ENCODE data around the gene SMCHD1. TPM values are rescaled to one million over a fixed set of nuclear protein-coding genes. Genes with fewer than 3 reads are reported as not detected.

Gene SMCHD1
- total RNA-seq, 1 donor from 2014 or later: 34.4 TPM

DNA sequence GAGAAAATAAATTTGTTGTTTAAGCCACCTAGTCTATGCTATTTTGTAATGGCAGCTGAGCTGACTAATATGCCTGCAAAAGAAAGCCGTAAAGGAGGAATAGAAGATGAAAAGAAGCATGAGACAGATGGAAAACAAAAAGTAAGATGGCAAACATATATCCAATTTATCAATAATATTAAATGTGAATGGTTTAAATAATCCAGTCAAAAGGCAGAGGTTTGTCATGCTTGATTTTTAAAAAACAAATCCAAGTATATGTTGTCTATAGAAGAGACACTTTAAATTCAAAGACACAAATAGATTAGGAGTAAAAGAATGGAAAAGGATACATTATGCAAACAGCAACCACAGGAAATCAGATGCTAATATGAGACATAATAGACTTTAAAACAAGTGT is 155.9 kb downstream of the SMCHD1 start:
- no peak for DNase-seq
- Mint-ChIP-seq H3K27me3 (ENCODE audit: unreplicated experiment) (no peaks in the 10 kb centered on the region), H3K36me3 (ENCODE audit: unreplicated experiment) (peaks cover 15% of the 10 kb centered on the region), H3K4me3 (ENCODE audit: unreplicated experiment) (no peak overlapping the region), H3K9me3 (ENCODE audit: unreplicated experiment) (peaks cover 3% of the 10 kb centered on the region), H3K27ac (ENCODE audit: unreplicated experiment) (no peak overlapping the region), H3K4me1 (ENCODE audit: low read depth, unreplicated experiment) (no peaks in the 10 kb centered on the region)
- TF ChIP-seq, protein P1, sequence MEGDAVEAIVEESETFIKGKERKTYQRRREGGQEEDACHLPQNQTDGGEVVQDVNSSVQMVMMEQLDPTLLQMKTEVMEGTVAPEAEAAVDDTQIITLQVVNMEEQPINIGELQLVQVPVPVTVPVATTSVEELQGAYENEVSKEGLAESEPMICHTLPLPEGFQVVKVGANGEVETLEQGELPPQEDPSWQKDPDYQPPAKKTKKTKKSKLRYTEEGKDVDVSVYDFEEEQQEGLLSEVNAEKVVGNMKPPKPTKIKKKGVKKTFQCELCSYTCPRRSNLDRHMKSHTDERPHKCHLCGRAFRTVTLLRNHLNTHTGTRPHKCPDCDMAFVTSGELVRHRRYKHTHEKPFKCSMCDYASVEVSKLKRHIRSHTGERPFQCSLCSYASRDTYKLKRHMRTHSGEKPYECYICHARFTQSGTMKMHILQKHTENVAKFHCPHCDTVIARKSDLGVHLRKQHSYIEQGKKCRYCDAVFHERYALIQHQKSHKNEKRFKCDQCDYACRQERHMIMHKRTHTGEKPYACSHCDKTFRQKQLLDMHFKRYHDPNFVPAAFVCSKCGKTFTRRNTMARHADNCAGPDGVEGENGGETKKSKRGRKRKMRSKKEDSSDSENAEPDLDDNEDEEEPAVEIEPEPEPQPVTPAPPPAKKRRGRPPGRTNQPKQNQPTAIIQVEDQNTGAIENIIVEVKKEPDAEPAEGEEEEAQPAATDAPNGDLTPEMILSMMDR (IDR thresholded peaks at IDR 0.05; ENCODE audit: partially characterized antibody, unreplicated experiment): no peak

DNA sequence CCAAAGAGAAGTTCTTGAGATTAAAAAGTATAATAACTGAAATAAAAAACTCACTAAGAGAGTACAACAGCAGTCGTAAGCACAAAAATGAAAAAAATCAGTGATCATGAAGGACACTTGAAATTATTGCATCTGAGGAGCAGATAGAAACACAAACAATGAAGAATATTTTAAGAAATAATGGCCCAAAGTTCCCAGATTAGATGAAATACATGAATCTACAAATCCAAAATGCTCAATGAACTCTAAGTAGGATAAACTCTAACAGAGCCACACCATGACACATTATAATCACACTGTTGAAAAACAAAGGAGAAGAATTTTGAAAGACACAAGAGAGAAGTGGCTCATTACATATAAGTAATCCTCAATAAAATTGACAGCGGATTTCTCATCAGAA is 159.4 kb downstream of the SMCHD1 start:
- peaks cover 3% of the 10 kb centered on the region for H3K9me3 Mint-ChIP-seq (ENCODE audit: unreplicated experiment)
- peaks cover 11% of the 10 kb centered on the region for H3K36me3 Mint-ChIP-seq (ENCODE audit: unreplicated experiment)

DNA sequence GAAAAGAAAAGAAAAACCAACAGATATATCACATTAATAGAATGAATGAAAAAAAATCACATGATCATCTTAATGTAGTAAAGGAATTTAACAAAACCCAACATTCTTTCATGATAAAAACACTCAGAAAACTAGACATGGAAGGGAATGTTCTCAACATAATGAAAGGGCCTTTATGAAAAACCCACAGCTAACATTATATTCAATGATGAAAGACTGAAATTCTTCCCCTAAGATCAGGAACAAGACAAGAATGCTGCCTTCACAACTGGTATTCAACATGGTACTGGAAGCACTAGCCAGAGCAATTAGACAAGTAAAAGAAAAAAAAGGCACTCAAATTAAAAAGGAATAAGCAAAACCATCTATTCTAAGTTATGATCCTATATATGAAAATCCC is 162.8 kb downstream of the SMCHD1 start:
- no peaks in the 10 kb centered on the region for H3K27me3 Mint-ChIP-seq (ENCODE audit: unreplicated experiment)
- H3K4me3 Mint-ChIP-seq (ENCODE audit: unreplicated experiment): no peak overlapping the region
- H3K27ac Mint-ChIP-seq (ENCODE audit: unreplicated experiment): no peak overlapping the region
- H3K9me3 Mint-ChIP-seq (ENCODE audit: unreplicated experiment): no peaks in the 10 kb centered on the region
- no peaks in the 10 kb centered on the region for H3K4me1 Mint-ChIP-seq (ENCODE audit: low read depth, unreplicated experiment)
- TF ChIP-seq, protein P1 (IDR thresholded peaks at IDR 0.05; ENCODE audit: partially characterized antibody, unreplicated experiment): no peak
- peaks cover 4% of the 10 kb centered on the region for H3K36me3 Mint-ChIP-seq (ENCODE audit: unreplicated experiment)
- DNase-seq: no peak

More for the DNA sequence above, 159.4 kb downstream of the SMCHD1 start:
- no peak for DNase-seq
- no peak overlapping the region for H3K4me3 Mint-ChIP-seq (ENCODE audit: unreplicated experiment)
- no peaks in the 10 kb centered on the region for H3K4me1 Mint-ChIP-seq (ENCODE audit: low read depth, unreplicated experiment)
- no peaks in the 10 kb centered on the region for H3K27me3 Mint-ChIP-seq (ENCODE audit: unreplicated experiment)
- H3K27ac Mint-ChIP-seq (ENCODE audit: unreplicated experiment): no peak overlapping the region
- TF ChIP-seq, protein P1 (IDR thresholded peaks at IDR 0.05; ENCODE audit: partially characterized antibody, unreplicated experiment): no peak

DNA sequence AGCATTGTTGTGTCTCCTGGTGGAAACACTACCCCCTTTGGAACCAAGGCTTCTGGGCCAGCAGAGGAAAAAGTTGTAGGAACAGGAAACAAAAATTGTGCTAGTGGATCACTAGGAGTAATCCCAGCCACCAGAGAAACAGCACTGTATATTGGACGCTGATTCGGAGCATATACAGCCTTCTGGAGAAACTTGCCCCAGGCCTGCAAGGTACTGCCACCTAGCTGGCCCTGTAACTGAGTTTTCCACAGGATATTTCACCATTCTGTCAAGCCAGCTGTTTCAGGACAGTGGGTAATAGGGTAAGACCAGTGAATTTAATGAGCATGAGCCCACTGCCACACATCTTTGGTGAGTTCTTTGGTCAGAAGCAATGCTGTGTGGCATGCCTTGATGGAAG is 166.2 kb downstream of the SMCHD1 start:
- TF ChIP-seq, protein P1 (IDR thresholded peaks at IDR 0.05; ENCODE audit: partially characterized antibody, unreplicated experiment): no peak
- no peaks in the 10 kb centered on the region for H3K27me3 Mint-ChIP-seq (ENCODE audit: unreplicated experiment)
- no peaks in the 10 kb centered on the region for H3K9me3 Mint-ChIP-seq (ENCODE audit: unreplicated experiment)
- no peak overlapping the region for H3K27ac Mint-ChIP-seq (ENCODE audit: unreplicated experiment)
- H3K4me3 Mint-ChIP-seq (ENCODE audit: unreplicated experiment): no peak overlapping the region
- DNase-seq: no peak
- H3K36me3 Mint-ChIP-seq (ENCODE audit: unreplicated experiment): no peaks in the 10 kb centered on the region
- no peaks in the 10 kb centered on the region for H3K4me1 Mint-ChIP-seq (ENCODE audit: low read depth, unreplicated experiment)

DNA sequence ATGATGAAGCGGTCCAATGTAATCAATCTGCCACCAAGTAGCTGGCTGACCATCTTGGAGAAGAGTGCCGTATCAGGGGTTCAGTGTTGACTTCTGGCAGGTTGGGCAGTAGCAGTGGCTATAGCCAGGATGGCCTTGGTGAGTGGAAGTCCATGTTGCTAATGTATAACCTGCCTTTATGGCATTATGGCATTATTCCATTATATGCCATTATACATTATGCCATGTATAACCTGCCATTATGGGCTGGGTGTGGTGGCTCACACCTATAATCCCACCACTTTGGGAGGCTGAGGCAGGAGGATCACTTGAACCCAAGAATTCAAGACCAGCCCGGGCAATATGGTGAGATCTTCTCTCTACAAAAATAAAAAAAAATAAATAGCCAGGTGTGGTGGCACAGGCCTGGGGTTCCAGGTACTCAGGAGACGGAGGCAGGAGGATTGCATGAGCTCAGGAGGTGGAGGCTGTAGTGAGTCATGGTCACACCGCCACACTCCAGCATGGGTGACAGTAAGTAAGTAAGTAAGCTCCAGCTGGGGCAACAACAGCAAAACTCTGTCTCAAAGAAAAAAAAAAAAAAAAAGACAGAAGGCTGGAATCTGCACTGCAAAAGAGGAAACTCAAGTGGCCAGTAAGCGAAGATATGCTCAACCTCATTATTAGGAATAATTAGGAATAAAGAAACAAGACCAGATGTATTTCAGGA is 166.8 kb downstream of the SMCHD1 start:
- Mint-ChIP-seq H3K4me1 (ENCODE audit: low read depth, unreplicated experiment) (no peaks in the 10 kb centered on the region), H3K36me3 (ENCODE audit: unreplicated experiment) (no peaks in the 10 kb centered on the region)

More for the DNA sequence above, 166.8 kb downstream of the SMCHD1 start:
- TF ChIP-seq, protein P1 (IDR thresholded peaks at IDR 0.05; ENCODE audit: partially characterized antibody, unreplicated experiment): no peak
- Mint-ChIP-seq H3K4me3 (ENCODE audit: unreplicated experiment) (no peak overlapping the region), H3K9me3 (ENCODE audit: unreplicated experiment) (no peaks in the 10 kb centered on the region), H3K27ac (ENCODE audit: unreplicated experiment) (no peak overlapping the region), H3K27me3 (ENCODE audit: unreplicated experiment) (no peaks in the 10 kb centered on the region)
- no peak for DNase-seq
